ENCODE measurements around the gene ATG4A.

The ATG4A gene

GRCh38 chrX:108134724-108135123, 43.1 kb downstream of the ATG4A start:
- no peaks in the 10 kb centered on the region for H3K36me3 ChIP-seq (ENCODE audit: insufficient read depth, low read length)

DNA sequence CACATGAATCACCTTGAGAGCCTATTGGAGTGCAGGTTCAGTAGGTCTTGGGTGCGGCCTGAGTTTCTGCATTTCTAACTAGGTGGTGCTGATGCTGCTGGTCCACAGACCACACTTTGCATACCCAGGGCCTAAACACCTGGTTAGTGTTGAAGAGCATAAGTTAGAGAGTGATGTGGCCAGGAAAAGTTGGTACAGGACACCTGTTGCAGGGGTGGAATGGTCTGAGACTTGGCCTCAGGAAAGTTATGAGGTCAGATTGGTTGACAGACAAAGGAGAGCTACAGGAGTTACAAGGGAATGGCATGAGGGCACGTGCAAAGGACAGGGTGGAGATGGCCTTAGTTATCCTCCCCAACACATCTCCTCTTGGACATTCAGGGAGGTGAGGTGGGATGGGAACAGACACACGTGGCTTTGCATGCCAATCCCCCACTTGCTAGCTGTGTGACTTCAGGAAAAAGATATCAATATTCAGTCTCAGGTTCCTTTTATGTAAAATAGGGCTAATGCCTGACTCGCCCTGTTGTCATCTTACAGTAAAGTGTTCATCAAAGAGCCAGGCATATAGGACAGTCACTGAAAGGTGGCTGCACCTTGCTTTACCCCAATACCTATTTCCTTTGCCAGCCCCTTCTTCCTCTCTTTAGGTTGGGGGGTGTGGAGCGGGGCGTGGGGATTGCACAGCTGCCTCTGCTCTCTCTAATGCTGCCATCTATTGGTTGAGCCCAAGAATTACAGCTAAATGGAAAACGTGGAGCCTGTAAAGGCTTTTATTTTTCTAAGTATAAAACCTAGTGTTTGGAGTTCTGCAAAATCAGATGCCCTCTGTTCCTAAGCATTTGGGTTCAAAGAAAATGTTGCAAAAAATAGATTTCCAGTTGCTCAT, 47.5 kb downstream of the ATG4A start:
- Histone ChIP-seq H3K36me3 (ENCODE audit: insufficient read depth, low read length) (no peaks in the 10 kb centered on the region), H3K9me3 (ENCODE audit: control insufficient read depth, insufficient read depth, low read length) (no peaks in the 10 kb centered on the region), H3K4me1 (ENCODE audit: insufficient read depth, low read length) (peaks cover 3% of the 10 kb centered on the region; the same call in 1 of the 2 replicates), H3K9ac (ENCODE audit: low read depth, low read length) (no peak overlapping the region)

More at GRCh38 chrX:108134724-108135123, 43.1 kb downstream of the ATG4A start:
- H3K4me1 ChIP-seq (ENCODE audit: insufficient read depth, low read length): peaks cover 10% of the 10 kb centered on the region
- H3K9me3 ChIP-seq (ENCODE audit: control insufficient read depth, insufficient read depth, low read length): no peaks in the 10 kb centered on the region
- H3K9ac ChIP-seq (ENCODE audit: low read depth, low read length): no peak overlapping the region

- Histone ChIP-seq H3K9me3 (ENCODE audit: control insufficient read depth, insufficient read depth, low read length) (no peaks in the 10 kb centered on the region), H3K9ac (ENCODE audit: low read depth, low read length) (no peak overlapping the region), H3K4me1 (ENCODE audit: insufficient read depth, low read length) (no peaks in the 10 kb centered on the region), H3K36me3 (ENCODE audit: insufficient read depth, low read length) (no peaks in the 10 kb centered on the region)
Measured at GRCh38 chrX:108148524-108148923, 56.9 kb downstream of the ATG4A start.

- no peak overlapping the region for H3K9ac ChIP-seq (ENCODE audit: low read depth, low read length)
- no peaks in the 10 kb centered on the region for H3K4me1 ChIP-seq (ENCODE audit: insufficient read depth, low read length)
- H3K9me3 ChIP-seq (ENCODE audit: control insufficient read depth, insufficient read depth, low read length): no peaks in the 10 kb centered on the region
- no peaks in the 10 kb centered on the region for H3K36me3 ChIP-seq (ENCODE audit: insufficient read depth, low read length)
Measured at GRCh38 chrX:108156082-108156481, 64.5 kb downstream of the ATG4A start.

DNA sequence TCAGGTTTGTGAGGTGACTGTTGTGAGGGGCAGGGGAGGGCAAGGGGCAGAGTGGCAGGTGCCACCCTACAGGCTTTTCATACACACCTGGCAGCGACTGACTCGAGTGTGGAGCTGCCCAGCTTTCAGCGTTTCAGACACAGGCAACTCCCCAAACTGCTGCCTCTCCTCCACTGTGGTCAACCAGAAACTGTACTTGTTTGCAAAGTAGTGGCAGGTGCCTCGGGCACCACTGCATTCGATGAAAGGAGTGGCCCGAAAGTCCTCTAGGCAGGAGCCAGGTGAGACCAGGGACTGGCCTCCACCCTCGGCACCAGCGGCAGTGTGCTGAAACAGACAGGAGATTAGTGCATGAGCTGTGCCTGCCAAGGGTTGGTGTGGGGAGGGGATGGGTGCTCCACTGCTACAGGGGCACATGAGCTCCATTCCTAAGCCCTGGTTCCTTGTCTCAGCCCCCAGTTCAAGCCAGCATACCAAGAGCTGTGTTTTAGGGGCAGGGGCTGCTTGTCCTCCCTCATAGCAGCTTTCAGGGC, 65.4 kb downstream of the ATG4A start:
- no peaks in the 10 kb centered on the region for H3K9me3 ChIP-seq (ENCODE audit: control insufficient read depth, insufficient read depth, low read length)
- no peak overlapping the region for H3K9ac ChIP-seq (ENCODE audit: low read depth, low read length)
- no peaks in the 10 kb centered on the region for H3K36me3 ChIP-seq (ENCODE audit: insufficient read depth, low read length)
- H3K4me1 ChIP-seq (ENCODE audit: insufficient read depth, low read length): no peaks in the 10 kb centered on the region

DNA sequence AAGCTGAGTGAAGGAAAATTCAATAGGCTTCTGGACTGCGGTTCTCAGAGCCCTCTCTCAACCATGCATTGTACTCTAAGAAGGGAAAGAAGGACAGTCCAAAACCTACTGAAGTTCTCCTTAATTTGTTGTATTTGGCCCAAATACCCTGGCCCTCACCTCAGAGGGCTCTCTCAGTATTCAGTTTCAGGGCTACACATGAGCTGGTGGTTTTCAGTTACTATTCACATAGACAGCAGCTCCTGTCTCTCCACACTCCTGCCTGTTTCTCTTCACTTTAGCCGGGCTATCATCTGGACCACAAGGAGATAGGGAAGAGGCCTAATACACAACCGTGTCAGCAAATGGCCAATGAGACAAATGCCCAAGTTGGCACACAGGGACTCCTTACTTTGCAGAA, 66.0 kb downstream of the ATG4A start:
- Histone ChIP-seq H3K9me3 (ENCODE audit: control insufficient read depth, insufficient read depth, low read length) (no peaks in the 10 kb centered on the region), H3K4me1 (ENCODE audit: insufficient read depth, low read length) (no peaks in the 10 kb centered on the region), H3K9ac (ENCODE audit: low read depth, low read length) (no peak overlapping the region), H3K36me3 (ENCODE audit: insufficient read depth, low read length) (no peaks in the 10 kb centered on the region)

- no peaks in the 10 kb centered on the region for H3K9me3 ChIP-seq (ENCODE audit: control insufficient read depth, insufficient read depth, low read length)
- no peaks in the 10 kb centered on the region for H3K4me1 ChIP-seq (ENCODE audit: insufficient read depth, low read length)
- no peak overlapping the region for H3K9ac ChIP-seq (ENCODE audit: low read depth, low read length)
- H3K36me3 ChIP-seq (ENCODE audit: insufficient read depth, low read length): no peaks in the 10 kb centered on the region
Measured at GRCh38 chrX:108159028-108159670, 67.6 kb downstream of the ATG4A start.

- Histone ChIP-seq H3K36me3 (ENCODE audit: insufficient read depth, low read length) (no peaks in the 10 kb centered on the region), H3K9ac (ENCODE audit: low read depth, low read length) (no peak overlapping the region), H3K9me3 (ENCODE audit: control insufficient read depth, insufficient read depth, low read length) (no peaks in the 10 kb centered on the region), H3K4me1 (ENCODE audit: insufficient read depth, low read length) (no peaks in the 10 kb centered on the region)
Measured at GRCh38 chrX:108160309-108160708, 68.7 kb downstream of the ATG4A start.

DNA sequence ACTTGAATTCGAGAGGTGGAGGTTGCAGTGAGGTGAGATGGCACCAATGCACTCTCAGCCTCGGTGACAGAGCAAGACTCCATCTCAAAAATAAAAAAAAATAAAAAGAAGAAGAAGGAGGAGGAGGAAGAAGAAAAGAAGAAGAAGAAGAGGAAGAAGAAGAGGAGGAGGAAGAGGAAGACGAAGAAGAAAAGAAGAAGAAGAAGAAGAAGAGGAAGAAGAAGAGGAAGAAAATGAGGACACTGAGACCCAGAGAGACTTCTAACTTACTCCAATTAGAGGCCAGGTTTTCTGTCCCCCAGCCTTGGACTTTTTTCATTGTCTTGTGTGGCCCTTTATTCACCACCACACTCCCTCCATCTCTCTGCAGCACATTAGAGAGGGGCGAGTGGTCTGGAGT, 70.7 kb downstream of the ATG4A start:
- H3K36me3 ChIP-seq (ENCODE audit: insufficient read depth, low read length): no peaks in the 10 kb centered on the region
- H3K4me1 ChIP-seq (ENCODE audit: insufficient read depth, low read length): peaks cover 4% of the 10 kb centered on the region; the same call in 1 of the 2 replicates
- no peak overlapping the region for H3K9ac ChIP-seq (ENCODE audit: low read depth, low read length)
- no peaks in the 10 kb centered on the region for H3K9me3 ChIP-seq (ENCODE audit: control insufficient read depth, insufficient read depth, low read length)

- H3K36me3 ChIP-seq (ENCODE audit: insufficient read depth, low read length): no peaks in the 10 kb centered on the region
- H3K9me3 ChIP-seq (ENCODE audit: control insufficient read depth, insufficient read depth, low read length): no peaks in the 10 kb centered on the region
- H3K9ac ChIP-seq (ENCODE audit: low read depth, low read length): no peak overlapping the region
- peaks cover 4% of the 10 kb centered on the region; the same call in 1 of the 2 replicates for H3K4me1 ChIP-seq (ENCODE audit: insufficient read depth, low read length)
Measured at GRCh38 chrX:108163333-108164082, 71.9 kb downstream of the ATG4A start.

DNA sequence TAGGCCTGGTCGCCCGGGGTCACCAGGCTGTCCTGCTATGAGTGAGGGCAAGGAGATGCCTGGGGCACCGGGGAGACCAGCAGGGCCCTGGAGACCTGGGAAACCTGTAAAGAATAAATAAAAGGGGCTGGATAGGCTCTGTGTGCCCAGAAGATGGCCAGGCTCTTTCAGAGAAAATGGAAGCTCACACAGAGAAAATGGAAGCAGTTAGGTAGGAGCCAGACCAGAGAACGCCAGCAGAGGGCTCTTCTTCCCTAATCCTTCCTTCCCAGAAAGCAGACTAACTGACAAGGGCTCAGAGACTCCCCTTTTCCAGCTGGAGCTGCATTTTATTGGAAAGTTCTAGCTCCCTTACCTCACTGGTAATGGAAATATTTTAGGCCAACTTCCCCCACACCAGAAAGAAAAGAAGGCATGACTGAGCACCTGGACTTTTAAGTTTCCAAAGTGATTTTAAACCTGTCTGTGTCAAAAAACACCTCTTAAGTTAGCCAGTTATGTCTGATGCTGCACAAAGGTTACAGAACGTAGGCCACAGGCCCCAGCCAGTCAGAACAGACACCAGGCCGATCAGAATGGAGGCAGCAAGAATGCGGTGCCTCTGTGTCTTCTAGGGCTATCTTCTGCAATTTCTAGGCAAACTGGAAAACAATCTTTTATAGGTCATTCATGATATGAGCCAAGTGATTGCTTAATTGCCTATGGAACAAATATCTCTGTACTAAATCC, 74.0 kb downstream of the ATG4A start:
- no peaks in the 10 kb centered on the region for H3K9me3 ChIP-seq (ENCODE audit: control insufficient read depth, insufficient read depth, low read length)
- H3K36me3 ChIP-seq (ENCODE audit: insufficient read depth, low read length): no peaks in the 10 kb centered on the region
- no peak overlapping the region for H3K9ac ChIP-seq (ENCODE audit: low read depth, low read length)
- H3K4me1 ChIP-seq (ENCODE audit: insufficient read depth, low read length): peaks cover 4% of the 10 kb centered on the region; the same call in 1 of the 2 replicates

GRCh38 chrX:108167211-108167872, 75.8 kb downstream of the ATG4A start:
- H3K9me3 ChIP-seq (ENCODE audit: control insufficient read depth, insufficient read depth, low read length): no peaks in the 10 kb centered on the region

DNA sequence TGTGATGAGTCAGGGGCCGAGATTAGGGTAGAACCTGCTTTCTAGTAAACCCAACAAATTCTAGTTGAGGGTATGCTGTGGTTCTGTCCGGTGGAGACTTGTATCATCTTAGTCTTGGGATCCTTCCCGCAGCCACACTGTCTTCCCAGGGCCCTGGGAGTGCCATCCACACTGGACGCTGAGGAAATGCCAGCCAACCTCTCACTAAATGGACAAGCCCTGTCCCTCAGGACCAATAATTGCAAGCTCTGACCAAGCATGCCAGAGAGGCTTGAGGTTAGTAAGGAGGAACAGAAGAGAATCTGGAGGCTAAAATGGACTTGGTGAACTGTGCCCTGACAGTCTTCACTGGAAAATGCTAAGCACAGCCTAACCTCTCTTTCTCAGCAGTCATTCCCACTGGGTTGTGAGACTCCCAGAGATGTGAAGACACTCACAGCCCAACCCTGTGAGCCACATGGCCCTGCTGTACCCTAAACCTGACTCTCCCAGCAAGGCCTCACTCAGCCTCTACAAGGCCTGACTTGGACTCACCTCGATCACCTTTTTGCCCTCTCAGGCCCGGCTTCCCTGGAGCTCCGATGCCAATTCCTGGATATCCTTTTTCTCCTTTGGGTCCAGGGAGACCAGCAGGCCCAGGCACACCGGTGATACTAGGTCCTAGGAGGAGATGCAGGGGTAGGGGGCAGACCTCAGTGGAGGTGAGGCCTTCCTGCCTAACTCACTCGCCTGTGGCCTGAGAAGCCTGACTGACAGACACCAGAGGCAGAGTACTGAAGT, 77.6 kb downstream of the ATG4A start:
- no peaks in the 10 kb centered on the region for H3K9me3 ChIP-seq (ENCODE audit: control insufficient read depth, insufficient read depth, low read length)
- H3K36me3 ChIP-seq (ENCODE audit: insufficient read depth, low read length): no peaks in the 10 kb centered on the region; the same call in 1 of the 2 replicates
- peaks cover 4% of the 10 kb centered on the region; the same call in 1 of the 2 replicates for H3K4me1 ChIP-seq (ENCODE audit: insufficient read depth, low read length)
- no peak overlapping the region for H3K9ac ChIP-seq (ENCODE audit: low read depth, low read length)

More at GRCh38 chrX:108167211-108167872, 75.8 kb downstream of the ATG4A start:
- peaks cover 4% of the 10 kb centered on the region; the same call in 1 of the 2 replicates for H3K4me1 ChIP-seq (ENCODE audit: insufficient read depth, low read length)
- H3K9ac ChIP-seq (ENCODE audit: low read depth, low read length): no peak overlapping the region
- no peaks in the 10 kb centered on the region; the same call in 1 of the 2 replicates for H3K36me3 ChIP-seq (ENCODE audit: insufficient read depth, low read length)
